HG03432 (cell line): ENCODE data around the gene ADH6.
"Not testable (repeated sequence)": the region's sequence is repeated elsewhere in the genome, so short reads cannot be mapped to it uniquely, and the experiment has no call there.

ENCODE experiments used
- ATAC-seq: cut with Tn5 transposase; IDR thresholded peaks from one replicate; pipeline ENCODE4 v1.9.1; 2021; ENCODE audit warnings: mild to moderate bottlenecking, moderate library complexity; ENCODE audit not compliant: unreplicated experiment

Gene ADH6

DNA sequence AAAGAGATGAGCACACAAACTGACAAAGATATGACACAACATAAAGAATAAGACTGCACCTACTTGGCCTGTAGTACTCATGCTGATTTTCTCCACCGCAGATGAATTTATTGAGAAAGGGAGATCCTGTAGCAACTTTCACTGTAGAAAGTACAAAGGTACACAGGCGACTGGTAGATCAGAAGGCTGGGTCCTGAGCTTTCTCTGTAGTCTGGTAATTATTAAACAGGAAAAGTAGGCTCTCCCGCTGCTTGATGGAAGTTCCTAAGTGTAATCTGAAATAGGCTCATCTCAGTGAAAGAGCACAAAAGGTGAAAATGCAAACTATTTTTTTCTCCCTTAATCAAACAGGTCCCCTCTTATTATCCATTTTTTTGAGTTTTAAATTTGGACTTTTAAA is at the start of gene ADH6:
TSS of gene ADH6 (minus strand) at position 175 of the 400 bp plus-strand sequence. CDS start at position 81, 94 bp downstream.
- ATAC-seq = peak; percentile 10

DNA sequence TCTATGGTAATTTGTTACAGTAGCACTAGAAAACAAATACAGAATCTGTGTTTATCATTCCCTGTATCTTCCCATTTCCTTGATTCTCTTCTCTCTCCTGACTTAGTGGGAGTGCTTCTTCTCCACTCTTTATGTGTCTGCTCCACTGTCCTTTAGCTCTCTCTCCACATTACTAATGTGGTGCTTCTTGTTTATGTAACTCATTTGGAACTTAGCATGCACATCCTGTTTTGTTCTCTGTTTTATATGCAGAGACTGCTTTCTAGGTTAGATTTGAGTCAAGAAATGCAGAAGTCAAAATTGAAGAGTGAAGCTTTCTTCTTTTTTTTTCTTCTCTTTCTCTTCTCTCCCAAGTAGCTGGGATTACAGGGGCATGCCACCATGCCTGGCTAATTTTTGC is 45.9 kb upstream of the ADH6 start:
- ATAC-seq = no peak

- ATAC-seq = no peak
Measured at GRCh38 chr4:99252746-99253145, 33.7 kb upstream of the ADH6 start.

DNA sequence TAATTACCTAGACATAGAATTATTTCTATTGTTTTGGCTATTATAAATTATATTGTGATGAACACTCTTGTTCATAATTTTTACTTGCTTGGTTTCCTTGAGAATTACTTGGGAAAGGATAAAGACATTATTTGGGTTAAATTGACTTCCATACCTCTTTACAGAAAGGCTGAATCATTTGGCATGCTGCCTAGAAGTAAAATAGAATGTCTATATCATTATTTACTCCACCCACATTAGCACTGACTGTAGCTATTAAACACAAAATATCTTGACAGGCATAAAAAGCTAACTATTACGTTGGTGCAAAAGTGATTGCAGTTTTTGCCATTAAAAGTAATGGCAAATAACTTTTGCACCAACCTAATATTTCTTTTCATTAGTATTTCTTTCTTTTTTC is 29.7 kb upstream of the ADH6 start:
- no peak for ATAC-seq

- no peak for ATAC-seq
Measured at GRCh38 chr4:99235955-99236354, 16.9 kb upstream of the ADH6 start.

GRCh38 chr4:99234331-99235010 is 15.4 kb upstream of the ADH6 start:
- ATAC-seq = no peak

GRCh38 chr4:99233397-99233796 is 14.4 kb upstream of the ADH6 start:
- not testable (repeated sequence) for ATAC-seq

DNA sequence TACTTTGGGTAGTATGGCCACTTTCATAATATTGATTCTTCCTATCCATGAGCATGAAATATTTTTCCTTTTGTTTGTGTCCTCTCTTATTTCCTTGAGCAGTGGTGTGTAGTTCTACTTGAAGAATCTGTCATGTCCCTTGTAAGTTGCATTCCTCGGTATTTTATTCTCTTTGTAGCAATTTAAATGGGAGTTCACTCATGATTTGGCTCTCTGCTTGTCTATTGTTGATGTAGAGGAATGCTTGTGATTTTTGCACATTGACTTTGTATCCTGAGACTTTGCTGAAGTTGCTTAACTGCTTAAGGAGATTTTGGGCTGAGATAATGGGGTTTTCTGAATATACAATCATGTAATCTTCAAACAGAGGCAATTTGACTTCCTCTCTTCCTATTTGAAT is 9.7 kb upstream of the ADH6 start:
- not testable (repeated sequence) for ATAC-seq

- not testable (repeated sequence) for ATAC-seq
Measured at GRCh38 chr4:99227646-99228045, 8.6 kb upstream of the ADH6 start.

DNA sequence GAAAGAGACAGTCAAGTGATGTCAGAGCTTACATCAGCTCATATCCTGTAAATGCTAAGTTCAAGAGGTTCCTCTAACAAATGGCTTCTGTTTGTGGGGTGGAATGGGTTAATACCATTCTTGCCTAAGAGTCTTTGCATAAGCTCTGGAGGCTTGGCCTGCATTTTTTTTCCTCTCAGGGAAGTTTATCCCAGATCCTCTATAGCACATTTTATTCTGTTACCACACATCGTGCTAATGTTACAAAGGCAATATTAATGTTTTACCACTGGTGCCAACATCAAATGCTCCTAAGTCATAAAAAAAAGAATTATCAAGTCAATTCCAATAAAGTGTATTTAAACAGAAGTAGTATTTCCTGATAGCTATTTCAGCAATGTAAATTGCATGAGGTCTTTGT is 2.9 kb upstream of the ADH6 start:
- ATAC-seq = no peak

DNA sequence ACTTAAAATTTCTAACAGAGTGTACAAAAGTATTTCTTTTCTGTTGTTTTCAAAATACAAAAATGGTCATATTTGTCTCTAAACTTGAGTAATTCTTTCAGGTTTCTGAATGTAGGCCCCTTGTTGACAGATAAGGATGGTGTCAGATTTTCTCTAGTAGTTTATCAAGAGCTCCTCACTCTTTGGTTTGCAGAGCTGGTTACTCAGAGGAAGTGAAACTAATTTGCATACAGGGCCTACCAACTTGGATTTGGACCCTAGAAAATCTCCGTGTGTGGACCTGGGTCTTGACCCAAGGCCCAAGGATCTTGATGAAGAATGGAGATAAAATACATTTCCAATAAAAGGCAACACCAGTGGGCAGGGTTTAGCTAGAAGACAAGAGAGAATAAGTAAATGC is 433 bp upstream of the ADH6 start:
- ATAC-seq = peak; percentile 81

DNA sequence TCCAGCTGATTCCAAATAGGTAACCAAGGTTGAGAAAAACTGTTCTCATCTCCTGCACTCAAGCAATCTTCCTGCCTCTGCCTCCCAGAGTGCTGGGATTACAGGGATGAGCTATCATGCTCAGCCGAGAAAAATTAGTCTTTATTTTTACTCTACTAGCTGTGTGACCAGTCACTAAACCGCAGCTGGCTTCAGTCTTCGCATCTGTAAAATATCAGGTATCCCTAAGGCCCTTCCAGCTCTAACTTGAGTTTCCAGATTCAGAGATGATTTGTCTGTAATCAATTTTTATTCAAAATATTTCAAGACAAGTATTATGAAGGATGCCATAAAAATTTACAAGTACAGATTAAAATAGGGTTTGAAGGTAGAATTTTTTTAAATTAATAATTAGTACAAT is 3.5 kb downstream of the ADH6 start:
- no peak for ATAC-seq

DNA sequence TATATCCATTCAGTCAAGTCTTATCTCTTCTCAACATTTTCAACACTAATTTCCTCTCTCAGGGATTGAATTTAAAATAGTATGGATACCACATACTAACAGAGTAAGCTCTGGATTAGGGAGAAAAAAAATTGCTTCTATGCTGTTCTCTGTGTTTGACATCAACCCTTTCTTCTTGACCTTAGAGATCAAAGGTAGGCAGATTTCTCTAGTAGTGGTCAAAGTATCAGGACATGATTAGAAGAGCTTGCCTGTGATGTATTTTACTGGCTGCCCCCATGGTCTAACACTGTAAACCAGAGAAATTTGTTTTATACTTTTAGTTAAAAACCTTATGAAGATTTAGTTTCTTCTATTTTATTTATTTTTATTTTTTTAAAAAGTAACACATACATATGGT is 8.3 kb downstream of the ADH6 start:
- ATAC-seq = no peak

DNA sequence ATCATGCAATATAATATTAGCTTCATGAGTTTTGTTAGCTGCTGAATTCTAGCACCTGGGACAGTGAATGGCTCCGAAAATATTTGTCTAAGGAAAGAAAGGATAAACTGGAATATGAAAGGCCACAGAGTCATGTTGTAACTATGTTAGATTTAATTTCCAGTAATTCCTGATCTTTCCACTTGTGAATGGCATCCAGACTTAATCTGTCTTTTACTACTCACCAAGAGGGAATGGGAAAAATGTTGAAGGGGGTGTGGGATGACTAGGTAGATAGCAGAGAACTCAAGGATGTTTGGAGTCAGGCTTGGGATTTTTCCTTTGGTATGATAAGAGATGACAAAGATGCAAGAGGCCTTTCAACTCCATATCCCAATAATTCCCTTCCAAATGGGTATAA is 9.4 kb downstream of the ADH6 start:
- no peak for ATAC-seq

- ATAC-seq = no peak
Measured at GRCh38 chr4:99208719-99209075, 10.3 kb downstream of the ADH6 start.

- ATAC-seq = no peak
Measured at GRCh38 chr4:99207911-99208718, 10.9 kb downstream of the ADH6 start.

- ATAC-seq = no peak
Measured at GRCh38 chr4:99207069-99207743, 11.8 kb downstream of the ADH6 start.

DNA sequence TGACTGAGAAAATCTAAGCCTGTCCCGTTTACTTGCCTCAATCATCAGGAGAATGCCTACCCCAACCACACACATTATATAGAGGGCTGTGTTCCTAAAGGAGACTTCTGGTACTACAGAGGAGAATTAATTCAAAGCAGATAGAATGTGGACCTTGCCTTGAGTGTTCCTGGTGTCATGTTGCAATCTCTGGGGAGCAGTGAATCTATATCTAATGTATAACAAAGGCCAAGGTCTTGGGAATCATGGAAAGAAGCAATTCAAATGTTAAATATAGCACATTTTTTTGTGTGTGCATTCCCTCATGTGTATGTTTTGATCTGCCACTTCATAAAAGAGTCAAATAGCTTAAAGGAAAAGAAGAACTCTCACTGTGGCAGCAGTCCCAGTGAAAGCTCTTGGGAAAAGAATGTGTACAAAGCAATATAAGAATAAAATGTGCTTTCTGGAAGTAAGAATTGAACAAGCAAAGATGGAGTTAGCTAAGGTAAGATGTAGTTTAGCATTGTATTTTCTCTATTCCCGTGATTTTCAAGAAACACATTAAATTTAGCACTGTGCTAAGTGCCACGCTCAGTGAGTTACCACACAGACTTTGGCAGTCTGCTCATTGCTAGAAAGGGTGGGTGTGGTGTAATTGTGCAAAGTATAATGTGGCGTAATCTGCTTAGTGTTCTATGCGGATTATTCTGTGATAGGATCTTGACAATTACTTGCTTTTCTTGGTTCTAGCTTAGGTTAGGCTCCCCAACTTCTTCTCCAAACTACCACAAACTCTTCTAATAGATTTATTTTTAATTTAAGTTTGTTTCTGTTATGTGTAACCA is 13.7 kb downstream of the ADH6 start:
- ATAC-seq = no peak

- ATAC-seq = no peak
Measured at GRCh38 chr4:99202536-99202935, 16.5 kb downstream of the ADH6 start.

DNA sequence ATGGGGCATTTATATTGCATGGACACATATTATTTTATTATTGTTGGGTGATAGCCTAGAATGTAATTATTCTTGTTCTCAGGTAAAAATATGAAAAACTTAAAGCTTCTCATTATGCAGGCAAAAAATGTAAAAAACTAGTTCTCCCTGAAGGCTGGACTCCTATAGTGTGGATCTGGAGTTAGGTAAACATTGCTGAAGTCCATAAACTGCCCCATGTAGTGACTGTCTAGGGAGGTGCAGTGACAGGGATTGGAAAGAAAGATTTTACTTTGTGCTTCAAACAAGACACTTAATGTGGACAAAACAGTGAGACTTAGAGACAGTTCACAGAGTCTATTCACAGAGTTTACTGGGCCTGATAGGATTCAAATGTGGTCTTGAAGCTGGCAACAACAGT is 17.0 kb downstream of the ADH6 start:
- no peak for ATAC-seq

DNA sequence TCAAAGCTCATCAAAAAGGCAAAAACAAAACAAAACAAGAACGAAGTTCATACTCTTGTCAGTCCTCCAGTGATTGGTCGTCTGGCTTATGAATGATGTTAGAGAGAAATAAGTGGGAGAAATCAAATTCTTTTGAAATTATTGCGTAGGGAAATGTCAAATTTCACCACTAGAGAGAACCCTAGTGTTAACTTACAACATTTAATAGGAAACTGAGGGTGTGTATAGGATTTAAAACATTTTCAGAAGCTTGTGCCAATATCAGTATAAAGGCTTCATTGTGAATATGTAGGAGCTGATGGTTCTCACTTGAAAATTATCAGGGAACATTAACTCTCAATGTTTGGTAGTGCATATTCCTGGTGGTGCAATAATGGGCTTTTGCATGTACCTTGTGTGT is 17.4 kb downstream of the ADH6 start:
- ATAC-seq = no peak
